ENCODE results near the gene EEIG1. TPM values are rescaled to one million over a fixed set of nuclear protein-coding genes. Genes with fewer than 3 reads are reported as not detected.

EEIG1 gene
- total and polyA plus RNA-seq, 9 of the 15 experiments (the other 6 are each of a cell fraction or from before 2014, with no cell fraction given), result 0.17 to 16.7 (median 3.6) TPM

- TF ChIP-seq ZNF764 (CRISPR knock-in tag; IDR thresholded peaks at IDR 0.05; ENCODE audit: low read depth) (no peak), SRSF7 (optimal IDR thresholded peaks at IDR 0.05; ENCODE audit: low read depth, low read length) (no peak), PHTF2 (CRISPR knock-in tag; IDR thresholded peaks at IDR 0.05) (no peak), MTA1 (IDR thresholded peaks at IDR 0.05; ENCODE audit: borderline replicate concordance) (no peak), SNIP1 (IDR thresholded peaks at IDR 0.05; ENCODE audit: low read depth) (no peak), ZNF584 (CRISPR knock-in tag; IDR thresholded peaks at IDR 0.05; ENCODE audit: low read depth) (peak; percentile 6; the same call in 1 of the 2 replicates), STAT5A (IDR thresholded peaks at IDR 0.05; ENCODE audit: borderline replicate concordance, low read length) (no peak), NR2C1 (IDR thresholded peaks at IDR 0.05) (no peak), NR2C1 (tag; IDR thresholded peaks at IDR 0.05) (no peak), KLF6 (CRISPR knock-in tag; IDR thresholded peaks at IDR 0.05; ENCODE audit: borderline replicate concordance) (no peak)
Measured at GRCh38 chr9:128001151-128001778, 20.5 kb upstream of the EEIG1 start (continued).

GRCh38 chr9:127999461-127999860, 18.7 kb upstream of the EEIG1 start:
- Histone ChIP-seq H3K27me3 (ENCODE audit: control insufficient read depth in 2 of 2, insufficient read depth in 2 of 2, low read length in 2 of 2) (no peaks in the 10 kb centered on the region), H3K27ac (ENCODE audit: extremely low read depth, low read depth, low read length) (no peak overlapping the region), H3K4me2 (ENCODE audit: insufficient read depth, low read length) (no peak overlapping the region), H2AFZ (ENCODE audit: low read depth, low read length) (no peak overlapping the region), H4K20me1 (replicated peaks; ENCODE audit: control insufficient read depth, insufficient read depth, low read length) (no peaks in the 10 kb centered on the region), H3K4me1 (replicated peaks in 1 of 2; ENCODE audit: control insufficient read depth in 2 of 2, insufficient read depth in 2 of 2, low read length in 2 of 2) (peaks cover 23 to 32% of the 10 kb centered on the region in 2 experiments), H3K4me3 (no peak overlapping the region), H3K9me3 (replicated peaks; ENCODE audit: control insufficient read depth, insufficient read depth, low read depth, low read length) (no peaks in the 10 kb centered on the region), H3K36me3 (ENCODE audit: control insufficient read depth, insufficient read depth, low read length) (no peaks in the 10 kb centered on the region), H3K9ac (ENCODE audit: insufficient read depth in 1 of 2, low read depth in 2 of 2, low read length in 2 of 2) (no peak overlapping the region), H3K79me2 (ENCODE audit: control insufficient read depth, insufficient read depth, low read length) (no peaks in the 10 kb centered on the region), H3K9me1 (ENCODE audit: control insufficient read depth, insufficient read depth, low read length) (no peaks in the 10 kb centered on the region)
- no TSS peak for BruUV-seq (replicated peaks)
- POLR2A ChIA-PET, result interaction anchor here (1.2 kb wide), 2 partner anchors 16 to 19 kb away, joined by 3 read pairs; partner anchors contain the start of gene EEIG1
- ATAC-seq, result no peak
- intact Hi-C loops (cut with micrococcal nuclease), result no loop called here
- CTCF ChIA-PET (ENCODE audit: low intra/inter-chr PET ratio), result no interaction called here
- 58% methylated on average over 2 of the region's 2 CpGs for WGBS (ENCODE audit: insufficient coverage, low coverage, missing lambda C conversion rate)
- in situ Hi-C loops (cut with MboI), result no loop called here
- no peak for FAIRE-seq
- no peak for DNase-seq (ENCODE audit: extremely low read depth in 1 of 4, low spot score in 3 of 4)
- TF ChIP-seq KDM1A (IDR thresholded peaks at IDR 0.05) (peak in 1 of 2 experiments; percentile 58; a peak in 2 of 4 replicates), BCOR (IDR thresholded peaks at IDR 0.05) (peak; percentile 57; the same call in 1 of the 2 replicates), NFIX (CRISPR knock-in tag; IDR thresholded peaks at IDR 0.05; ENCODE audit: low read depth) (no peak), FOXP4 (CRISPR knock-in tag; IDR thresholded peaks at IDR 0.05; ENCODE audit: borderline replicate concordance) (no peak), MNT (conservative IDR thresholded peaks at IDR 0.05) (no peak), SMARCA5 (IDR thresholded peaks at IDR 0.05) (peak; percentile 57; the same call in 1 of the 2 replicates), RBM25 (IDR thresholded peaks at IDR 0.05; ENCODE audit: low read depth, low read length, severe bottlenecking) (peak; percentile 93), TRIM28 (IDR thresholded peaks at IDR 0.05) (peak; percentile 82), CBX3 (IDR thresholded peaks at IDR 0.05; ENCODE audit: borderline replicate concordance in 1 of 2, low read length in 2 of 2) (peak in 1 of 2 experiments; percentile 35; a peak in 1 of 3 replicates), ZNF274 (IDR thresholded peaks at IDR 0.05; ENCODE audit: borderline replicate concordance, low read depth, low read length) (no peak), ESRRA (IDR thresholded peaks at IDR 0.05; ENCODE audit: borderline replicate concordance, low read depth) (no peak)

All from K562 (cell line).